ENCODE measurements around the gene TRABD.
"Not testable (repeated sequence)": the region's sequence is repeated elsewhere in the genome, so short reads cannot be mapped to it uniquely, and the experiment has no call there.

TRABD gene

DNA sequence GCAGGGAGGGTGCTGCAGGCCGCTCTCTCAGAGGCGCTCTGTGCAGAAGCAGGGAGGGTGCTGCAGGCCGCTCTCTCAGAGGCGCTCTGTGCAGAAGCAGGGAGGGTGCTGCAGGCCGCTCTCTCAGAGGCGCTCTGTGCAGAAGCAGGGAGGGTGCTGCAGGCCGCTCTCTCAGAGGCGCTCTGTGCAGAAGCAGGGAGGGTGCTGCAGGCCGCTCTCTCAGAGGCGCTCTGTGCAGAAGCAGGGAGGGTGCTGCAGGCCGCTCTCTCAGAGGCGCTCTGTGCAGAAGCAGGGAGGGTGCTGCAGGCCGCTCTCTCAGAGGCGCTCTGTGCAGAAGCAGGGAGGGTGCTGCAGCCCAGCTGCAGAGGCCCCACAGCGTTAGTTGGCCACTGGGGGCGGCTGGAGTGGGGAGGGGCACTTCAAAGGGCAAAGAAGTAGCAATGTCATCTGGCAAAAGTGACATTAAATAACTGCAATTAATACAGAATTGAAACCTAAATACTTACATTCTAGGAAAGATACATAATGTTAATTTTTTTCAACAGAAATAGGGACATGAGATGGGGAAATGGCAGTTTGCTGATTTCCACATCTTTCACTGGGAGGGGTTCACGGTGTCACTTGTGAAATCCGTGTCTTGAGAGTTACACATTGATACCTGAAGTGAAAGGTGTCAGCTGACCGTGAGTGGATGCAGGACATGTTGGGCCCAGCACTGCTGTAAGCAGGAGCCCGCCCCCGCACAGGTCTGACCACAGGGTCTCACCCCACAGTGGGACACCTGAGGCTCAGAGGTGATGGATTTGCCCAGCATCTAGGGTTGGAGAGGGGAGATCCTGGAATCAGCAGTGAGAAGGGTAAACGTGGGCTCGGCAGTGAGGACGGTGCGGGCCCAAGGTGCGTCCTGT, 38.2 kb upstream of the TRABD start:
- not testable (repeated sequence) for H3K36me3 Mint-ChIP-seq (ENCODE audit: low read depth); H3K27me3 Mint-ChIP-seq (ENCODE audit: low read depth); H3K9me3 Mint-ChIP-seq; H3K4me1 Mint-ChIP-seq (ENCODE audit: low read depth); H3K27ac Mint-ChIP-seq; H3K4me3 Mint-ChIP-seq

DNA sequence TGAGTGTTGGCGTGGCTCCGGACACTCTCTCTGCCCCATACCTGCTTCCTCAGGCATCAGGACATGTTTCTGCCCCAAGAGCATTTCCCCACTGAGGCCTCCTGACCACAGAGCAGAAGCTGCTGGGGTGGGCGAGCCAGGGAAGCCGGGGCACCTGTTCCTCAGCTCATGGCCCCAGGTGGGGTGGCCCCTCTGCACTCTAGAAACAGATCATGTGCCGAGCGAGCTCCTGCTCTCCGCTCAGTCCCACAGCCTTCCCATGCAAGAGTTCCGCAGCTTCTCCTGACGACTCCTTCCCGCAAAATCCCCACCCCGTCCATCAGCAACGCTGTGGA, 37.6 kb upstream of the TRABD start:
- Mint-ChIP-seq H3K9me3 (no peaks in the 10 kb centered on the region), H3K27me3 (ENCODE audit: low read depth) (peaks cover 2% of the 10 kb centered on the region), H3K4me3 (no peak overlapping the region), H3K4me1 (ENCODE audit: low read depth) (peaks cover 2% of the 10 kb centered on the region), H3K27ac (no peak overlapping the region), H3K36me3 (ENCODE audit: low read depth) (no peaks in the 10 kb centered on the region)

DNA sequence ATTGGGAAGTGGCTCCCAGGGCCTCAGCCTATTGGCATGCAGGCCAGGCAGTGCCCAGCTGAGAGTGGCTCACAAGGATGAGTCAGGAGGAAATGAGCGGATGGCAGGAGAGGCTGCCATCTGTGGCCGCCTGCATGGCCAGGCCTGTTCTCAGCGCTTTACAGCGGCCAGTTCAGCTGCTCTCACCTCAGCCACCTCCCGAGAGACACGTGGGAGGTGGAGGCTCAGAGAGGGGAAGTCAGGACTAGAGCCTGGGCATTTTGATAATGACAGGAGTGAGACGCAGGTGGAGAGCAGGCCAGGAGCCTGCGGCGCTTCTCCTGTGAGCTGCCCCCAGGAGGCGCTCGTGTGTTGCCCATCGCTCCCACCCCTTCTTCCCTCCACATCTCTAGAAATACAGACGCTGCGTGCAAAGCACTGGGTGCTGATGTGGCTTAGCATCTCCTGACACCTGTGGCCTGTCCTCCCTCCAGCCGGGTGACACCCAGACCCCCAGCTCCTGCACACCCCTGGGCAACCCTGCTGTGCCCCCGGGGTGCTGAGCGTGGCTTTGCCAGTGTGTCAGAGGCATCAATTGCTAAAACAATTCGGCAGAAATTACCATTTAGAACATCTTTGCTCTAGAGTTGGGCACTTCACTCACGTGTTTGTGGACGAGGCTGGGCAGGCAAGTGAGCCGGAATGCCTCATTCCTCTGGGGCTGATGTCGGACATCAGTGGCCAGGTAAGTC, 36.6 kb upstream of the TRABD start:
- H3K36me3 Mint-ChIP-seq (ENCODE audit: low read depth), result no peaks in the 10 kb centered on the region
- H3K27ac Mint-ChIP-seq, result no peak overlapping the region
- H3K27me3 Mint-ChIP-seq (ENCODE audit: low read depth), result no peaks in the 10 kb centered on the region
- no peaks in the 10 kb centered on the region for H3K9me3 Mint-ChIP-seq
- H3K4me1 Mint-ChIP-seq (ENCODE audit: low read depth), result peaks cover 2% of the 10 kb centered on the region
- no peak overlapping the region for H3K4me3 Mint-ChIP-seq

DNA sequence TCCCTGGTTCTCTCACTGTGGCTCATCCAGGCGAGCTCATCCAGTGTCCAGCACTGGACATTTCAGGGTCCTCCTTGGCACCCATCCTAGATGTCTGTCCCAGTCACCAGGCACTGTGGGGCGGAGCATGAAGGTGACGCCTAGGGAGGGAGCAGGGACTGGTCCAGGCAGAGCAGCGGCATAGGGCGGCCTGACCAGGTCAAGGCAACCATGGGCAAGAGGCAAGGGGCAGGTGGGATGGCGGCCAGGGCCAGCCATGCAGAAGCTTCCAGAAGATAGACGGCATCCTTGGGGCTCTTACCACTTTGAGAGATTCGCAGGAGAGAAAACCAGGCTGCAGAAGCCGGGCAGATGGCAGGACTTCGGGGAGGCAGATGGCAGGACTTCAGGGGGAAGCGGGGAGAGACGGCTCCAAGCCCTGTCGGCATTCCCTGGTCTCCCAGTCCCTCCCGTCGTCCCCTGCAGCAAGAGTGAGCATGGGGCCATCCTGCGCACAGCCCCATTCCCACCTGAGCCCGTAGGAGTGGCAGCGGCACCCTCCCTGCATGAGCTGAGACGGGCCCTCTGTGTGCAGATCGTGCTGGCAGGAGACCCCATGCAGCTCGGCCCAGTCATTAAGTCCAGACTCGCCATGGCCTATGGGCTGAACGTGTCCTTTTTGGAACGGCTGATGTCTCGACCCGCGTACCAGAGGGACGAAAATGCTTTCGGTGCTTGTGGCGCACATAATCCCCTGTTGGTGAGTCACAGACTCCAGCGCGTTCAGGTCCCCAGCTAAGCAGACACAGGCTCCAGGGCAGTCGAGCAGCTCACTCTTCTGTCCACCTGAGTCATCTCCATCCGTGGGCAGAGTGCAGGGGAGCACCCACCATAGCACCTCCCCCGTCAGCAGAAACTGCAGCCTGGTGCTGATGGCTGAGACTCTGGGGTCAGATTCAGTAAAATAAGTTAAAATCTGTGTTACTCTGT, 35.3 kb upstream of the TRABD start:
- peaks cover 2% of the 10 kb centered on the region for H3K4me1 Mint-ChIP-seq (ENCODE audit: low read depth)
- no peak overlapping the region for H3K27ac Mint-ChIP-seq
- H3K36me3 Mint-ChIP-seq (ENCODE audit: low read depth), result no peaks in the 10 kb centered on the region

DNA sequence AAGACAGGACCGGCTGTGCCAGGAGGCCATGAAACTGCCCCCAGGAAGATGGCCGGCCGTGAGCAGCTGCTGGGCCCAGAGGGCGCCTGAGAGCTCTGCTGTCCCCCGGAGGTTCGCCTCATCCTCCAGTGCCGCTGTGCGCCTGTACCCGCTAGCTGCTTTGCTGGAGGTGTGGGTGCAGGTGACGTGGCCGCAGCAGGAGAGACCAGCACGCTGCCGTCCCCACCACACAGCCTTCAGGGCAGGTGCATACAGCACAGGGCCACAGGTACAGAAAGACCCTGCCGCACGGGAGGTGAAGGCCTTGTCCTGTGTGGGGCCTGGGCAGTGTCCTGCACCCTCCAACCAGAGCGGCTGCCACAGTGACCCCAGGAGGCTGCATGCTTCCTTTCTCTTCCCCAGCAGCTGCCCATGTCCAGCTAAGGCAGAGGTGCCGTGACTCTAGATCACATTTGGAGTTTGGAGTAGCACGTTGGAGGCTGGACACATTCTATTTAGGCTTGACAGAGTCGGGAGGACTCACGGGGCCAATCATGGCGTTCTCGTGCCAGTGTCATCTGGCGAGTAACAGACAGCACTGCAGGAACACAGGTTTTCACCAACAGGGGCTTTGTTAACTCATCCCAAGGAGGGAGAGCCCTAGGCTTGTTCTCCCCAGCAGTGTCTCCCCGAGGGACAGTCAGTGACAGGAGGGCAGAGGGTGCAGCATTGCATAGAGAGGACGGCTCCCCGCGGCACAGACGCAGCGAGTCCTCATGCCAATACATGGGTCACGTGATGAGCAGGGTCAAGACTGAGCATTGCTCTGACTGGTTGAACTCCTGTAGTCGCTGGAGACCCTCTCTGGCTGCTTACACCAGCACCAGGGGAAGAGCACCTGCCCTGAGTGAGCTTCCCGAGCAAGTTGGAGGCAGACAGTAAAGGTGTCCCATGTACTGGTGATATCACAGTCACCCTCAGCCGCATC, 33.9 kb upstream of the TRABD start:
- H3K9me3 Mint-ChIP-seq, result no peaks in the 10 kb centered on the region
- no peaks in the 10 kb centered on the region for H3K36me3 Mint-ChIP-seq (ENCODE audit: low read depth)
- no peak overlapping the region for H3K4me3 Mint-ChIP-seq
- peak overlapping the region; percentile 36 for H3K27ac Mint-ChIP-seq
- no peaks in the 10 kb centered on the region for H3K27me3 Mint-ChIP-seq (ENCODE audit: low read depth)
- H3K4me1 Mint-ChIP-seq (ENCODE audit: low read depth), result peaks cover 2% of the 10 kb centered on the region

More for the DNA sequence above, 35.3 kb upstream of the TRABD start:
- Mint-ChIP-seq H3K4me3 (no peak overlapping the region), H3K9me3 (no peaks in the 10 kb centered on the region), H3K27me3 (ENCODE audit: low read depth) (no peaks in the 10 kb centered on the region)

DNA sequence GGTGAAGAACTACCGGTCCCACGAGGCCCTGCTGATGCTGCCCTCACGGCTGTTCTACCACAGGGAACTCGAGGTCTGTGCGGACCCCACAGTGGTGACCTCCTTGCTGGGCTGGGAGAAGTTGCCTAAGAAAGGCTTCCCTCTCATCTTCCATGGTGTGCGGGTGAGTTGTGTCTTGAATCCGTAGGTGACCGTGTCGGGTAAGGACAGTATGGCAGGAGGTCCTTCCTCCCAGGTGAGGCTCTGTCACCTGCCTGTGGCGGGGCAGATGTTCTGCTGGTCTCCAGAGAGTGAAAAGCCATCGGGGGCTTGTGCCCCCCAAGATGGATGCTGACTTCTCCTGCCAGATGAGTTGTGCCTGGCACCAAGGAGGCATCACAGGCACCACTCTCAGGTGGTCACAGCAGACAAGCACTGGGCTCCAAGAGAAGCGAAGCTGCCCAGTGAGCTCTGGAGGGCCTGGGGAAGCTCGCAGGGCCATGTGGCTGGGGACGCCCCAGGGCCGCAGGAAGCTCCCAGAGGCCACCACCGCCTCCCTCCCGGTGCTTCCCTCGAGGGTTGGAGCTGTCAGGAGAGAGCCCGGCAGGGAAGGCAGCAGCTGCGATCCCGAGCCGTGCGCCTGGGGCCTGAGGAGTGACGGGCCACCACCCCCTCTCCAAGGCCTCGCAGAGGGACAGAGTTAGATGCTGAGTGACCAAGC, 32.5 kb upstream of the TRABD start:
- Mint-ChIP-seq H3K9me3 (no peaks in the 10 kb centered on the region), H3K27ac (no peak overlapping the region), H3K36me3 (ENCODE audit: low read depth) (no peaks in the 10 kb centered on the region), H3K4me3 (no peak overlapping the region), H3K27me3 (ENCODE audit: low read depth) (peaks cover 10% of the 10 kb centered on the region), H3K4me1 (ENCODE audit: low read depth) (peaks cover 2% of the 10 kb centered on the region)

DNA sequence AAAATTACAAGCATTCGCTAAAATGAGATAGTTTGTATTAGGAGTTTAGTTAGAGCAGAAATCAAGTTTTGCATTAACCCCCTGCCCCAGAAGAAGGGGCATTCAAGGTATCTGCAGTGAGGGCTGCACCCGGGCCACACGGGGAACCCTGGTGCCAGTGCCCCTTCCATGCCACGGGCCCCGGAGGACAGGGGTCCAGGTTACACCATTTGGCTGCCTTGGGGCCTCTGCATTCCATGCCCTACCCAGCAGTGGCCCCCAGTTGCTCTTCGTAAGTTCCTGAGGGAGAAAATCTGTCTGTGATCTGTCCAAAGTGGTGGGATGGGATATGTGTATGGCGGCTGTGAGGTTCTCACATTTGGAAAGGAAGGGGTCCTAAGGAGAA, 32.0 kb upstream of the TRABD start:
- H3K27ac Mint-ChIP-seq, result no peak overlapping the region
- peaks cover 10% of the 10 kb centered on the region for H3K27me3 Mint-ChIP-seq (ENCODE audit: low read depth)
- H3K36me3 Mint-ChIP-seq (ENCODE audit: low read depth), result no peaks in the 10 kb centered on the region
- H3K9me3 Mint-ChIP-seq, result no peaks in the 10 kb centered on the region
- H3K4me3 Mint-ChIP-seq, result no peak overlapping the region
- peaks cover 2% of the 10 kb centered on the region for H3K4me1 Mint-ChIP-seq (ENCODE audit: low read depth)

DNA sequence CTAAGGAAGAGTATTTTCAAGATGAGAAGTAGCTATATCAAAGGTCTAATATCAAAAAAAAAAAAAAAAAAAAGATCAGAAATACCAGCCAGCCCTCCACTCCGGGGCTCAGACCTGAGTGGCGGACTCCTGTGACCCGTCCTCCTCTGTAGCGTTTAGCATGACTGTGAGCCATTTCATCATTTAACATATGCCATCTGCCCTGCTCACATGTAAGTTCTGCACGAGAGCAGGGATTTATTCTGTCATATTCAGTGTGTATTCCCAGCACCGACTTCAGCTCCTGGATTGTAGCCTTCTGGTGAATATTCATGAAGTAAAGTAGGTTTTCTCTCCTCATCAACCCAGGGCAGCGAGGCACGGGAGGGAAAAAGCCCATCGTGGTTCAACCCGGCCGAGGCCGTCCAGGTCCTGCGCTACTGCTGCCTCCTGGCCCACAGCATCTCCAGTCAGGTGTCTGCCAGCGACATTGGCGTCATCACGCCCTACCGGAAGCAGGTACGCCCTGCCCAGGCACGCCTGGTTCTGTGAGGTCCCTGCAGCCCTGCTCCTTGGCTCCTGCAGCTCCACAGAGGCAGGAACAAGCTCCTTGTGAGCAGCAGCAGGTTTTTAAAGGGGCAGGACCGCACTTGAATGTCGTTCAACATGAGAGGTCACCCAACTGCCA, 27.9 kb upstream of the TRABD start:
- Mint-ChIP-seq H3K4me1 (ENCODE audit: low read depth) (no peaks in the 10 kb centered on the region), H3K36me3 (ENCODE audit: low read depth) (no peaks in the 10 kb centered on the region), H3K4me3 (no peak overlapping the region), H3K27me3 (ENCODE audit: low read depth) (peaks cover 10% of the 10 kb centered on the region), H3K27ac (no peak overlapping the region), H3K9me3 (no peaks in the 10 kb centered on the region)

DNA sequence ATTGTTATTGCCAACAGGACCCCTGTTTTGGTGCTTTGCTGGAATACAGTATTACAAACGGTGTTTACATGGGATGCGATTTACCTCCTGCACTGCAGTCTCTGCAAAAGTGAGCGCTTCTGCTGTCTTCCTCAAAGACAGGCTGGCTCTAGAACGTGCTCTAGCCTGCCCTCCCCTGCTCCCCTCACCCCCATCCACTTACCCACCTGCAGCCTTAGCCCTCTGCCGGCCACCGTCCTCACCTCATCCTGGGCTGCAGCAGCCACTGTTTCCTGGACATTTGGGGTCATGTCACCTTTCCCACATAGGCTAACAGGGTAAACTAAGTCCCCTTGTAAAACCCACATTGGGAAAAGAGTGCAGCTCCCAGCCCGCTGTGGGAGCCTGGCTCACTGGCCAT, 24.8 kb upstream of the TRABD start:
- no peaks in the 10 kb centered on the region for H3K36me3 Mint-ChIP-seq (ENCODE audit: low read depth)
- peaks cover 15% of the 10 kb centered on the region for H3K27me3 Mint-ChIP-seq (ENCODE audit: low read depth)
- no peak overlapping the region for H3K4me3 Mint-ChIP-seq
- H3K4me1 Mint-ChIP-seq (ENCODE audit: low read depth), result no peaks in the 10 kb centered on the region
- no peaks in the 10 kb centered on the region for H3K9me3 Mint-ChIP-seq
- H3K27ac Mint-ChIP-seq, result no peak overlapping the region

DNA sequence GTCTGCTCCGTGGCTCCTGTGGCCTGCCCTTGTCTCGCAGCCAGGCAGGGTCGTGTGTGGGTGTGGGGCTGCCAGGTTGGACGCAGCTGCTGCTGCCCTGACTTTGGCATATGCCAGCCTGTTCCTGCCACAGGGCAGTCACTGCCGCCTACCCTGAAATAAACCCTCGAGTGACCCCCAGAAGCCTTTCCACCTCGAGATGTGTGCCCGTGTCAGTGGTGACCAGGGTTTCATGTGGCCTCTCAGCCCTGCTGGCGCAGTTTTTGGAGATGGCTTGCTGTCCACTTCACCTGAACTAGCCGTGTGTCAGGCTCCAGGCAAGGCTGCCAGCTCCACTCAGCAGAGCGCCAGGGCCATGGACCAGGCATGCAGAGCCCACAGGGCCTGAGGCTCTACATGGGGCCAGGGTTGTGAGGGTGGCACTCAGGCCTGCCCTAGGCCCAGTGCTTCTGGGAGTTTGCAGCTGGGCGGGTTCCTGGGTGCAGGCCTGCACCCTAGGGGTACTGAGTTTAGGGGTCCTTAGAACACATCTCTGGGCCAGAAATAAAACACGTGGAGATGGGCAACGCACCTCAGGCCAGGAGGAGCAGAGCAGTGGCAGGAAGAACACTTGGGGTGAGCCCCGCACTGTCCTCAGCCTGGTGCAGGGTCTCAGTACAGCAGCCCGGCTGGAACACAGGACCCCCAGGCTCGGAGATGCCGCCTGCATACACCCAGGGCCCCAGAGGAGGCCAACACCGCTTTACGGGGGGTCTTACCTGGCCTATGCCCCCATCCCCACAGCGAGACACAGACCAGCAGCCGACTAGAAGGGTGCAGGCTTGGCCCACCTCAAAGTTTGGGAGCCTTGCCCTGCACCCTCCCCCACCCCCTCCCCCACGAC, 24.0 kb upstream of the TRABD start:
- no peak overlapping the region for H3K4me3 Mint-ChIP-seq
- H3K36me3 Mint-ChIP-seq (ENCODE audit: low read depth), result no peaks in the 10 kb centered on the region
- H3K9me3 Mint-ChIP-seq, result no peaks in the 10 kb centered on the region
- H3K4me1 Mint-ChIP-seq (ENCODE audit: low read depth), result no peaks in the 10 kb centered on the region
- peaks cover 15% of the 10 kb centered on the region for H3K27me3 Mint-ChIP-seq (ENCODE audit: low read depth)
- H3K27ac Mint-ChIP-seq, result no peak overlapping the region

DNA sequence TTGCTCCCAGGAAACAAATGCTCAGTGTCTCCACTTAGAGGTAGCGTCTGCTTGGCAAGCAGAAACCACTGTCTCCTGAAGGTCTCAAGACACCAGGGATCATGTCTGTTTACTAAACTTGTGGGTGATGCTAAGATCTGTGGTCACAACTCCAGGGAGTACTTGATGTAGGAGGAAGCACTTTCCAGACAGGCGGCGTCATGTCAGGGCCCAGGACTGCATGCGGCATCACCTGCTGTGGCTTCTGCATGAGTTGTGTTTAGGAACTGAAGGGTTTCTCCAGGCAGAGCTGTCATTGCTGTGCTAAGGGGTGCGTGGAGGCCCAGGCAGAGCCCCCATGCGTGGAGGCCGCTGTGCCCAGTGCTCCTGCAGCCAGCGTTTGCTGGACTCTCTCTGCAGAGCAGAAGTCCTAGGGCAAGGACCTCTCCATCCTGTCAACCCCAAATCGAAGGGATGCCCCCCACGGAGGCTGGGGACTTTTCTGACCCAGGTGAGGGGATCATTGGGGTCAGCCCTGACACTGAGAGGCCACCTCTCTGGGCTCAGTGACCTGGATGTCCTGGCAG, 23.2 kb upstream of the TRABD start:
- Mint-ChIP-seq H3K27ac (no peak overlapping the region), H3K4me1 (ENCODE audit: low read depth) (no peaks in the 10 kb centered on the region), H3K27me3 (ENCODE audit: low read depth) (peaks cover 9% of the 10 kb centered on the region), H3K9me3 (no peaks in the 10 kb centered on the region), H3K4me3 (no peak overlapping the region), H3K36me3 (ENCODE audit: low read depth) (no peaks in the 10 kb centered on the region)
